Astrocyte of the cerebellum (primary cell): Measurements from ENCODE around the gene SUSD3.
A peak's percentile ranks its signal among the peaks of the same experiment; 100 is the strongest.

Source experiments
- DNase-seq: peaks from one replicate; pipeline ENCODE4 v3.0.0-alpha.2; 2011; ENCODE audit warnings: low read depth
- H3K4me3 ChIP-seq: 2 replicates; pipeline ENCODE4 v1.5.1; 2011; ENCODE audit warnings: mild to moderate bottlenecking, low read depth, low read length, moderate library complexity
- in situ Hi-C: cut with HindIII; loops from 2 replicates; pipeline ENCODE4 v1.10.0; 2017; ENCODE audit warnings: low sequenced_read_pairs
- TF ChIP-seq, protein P1 (sequence below): IDR thresholded peaks from 2 replicates; pipeline ENCODE4 v1.5.1; 2012; ENCODE audit warnings: low read length, low read depth, moderate library complexity, mild to moderate bottlenecking; ENCODE audit errors: missing control alignments

Gene SUSD3

DNA sequence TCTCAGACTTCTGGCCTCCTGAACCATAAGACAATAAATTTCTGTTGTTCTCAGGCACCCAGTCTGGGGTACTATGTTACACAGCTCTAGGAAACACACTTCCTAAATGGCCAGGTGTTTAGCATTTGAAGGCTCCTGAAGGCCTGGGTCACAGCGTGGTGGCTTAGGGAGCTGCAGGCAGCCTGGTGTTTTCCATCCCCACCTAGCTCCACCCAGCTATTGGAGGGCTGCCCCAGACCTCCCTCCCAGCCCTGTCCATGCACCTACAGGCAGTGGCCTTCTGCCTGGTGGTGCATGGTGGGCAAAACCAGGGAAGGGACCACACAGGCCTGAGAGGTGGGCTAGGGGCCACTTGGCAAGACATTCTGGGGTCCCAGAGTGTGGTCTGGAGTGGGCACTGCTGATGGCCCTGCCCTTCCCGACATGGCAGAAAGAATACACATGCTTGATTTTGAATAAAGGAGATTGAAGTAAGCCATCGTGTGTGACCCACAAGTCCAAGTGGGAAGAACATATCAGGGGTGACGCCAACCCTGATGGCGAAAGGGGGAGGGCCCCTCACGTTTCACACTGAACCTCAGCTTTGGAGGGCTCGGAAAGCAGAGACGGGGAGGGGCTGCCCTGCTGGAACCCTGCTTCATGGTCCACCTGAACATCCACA is 1.3 kb upstream of the SUSD3 start:
- no peak overlapping the region for H3K4me3 ChIP-seq
- no peak for DNase-seq
- in situ Hi-C loops: no loop called here
- TF ChIP-seq, protein P1, sequence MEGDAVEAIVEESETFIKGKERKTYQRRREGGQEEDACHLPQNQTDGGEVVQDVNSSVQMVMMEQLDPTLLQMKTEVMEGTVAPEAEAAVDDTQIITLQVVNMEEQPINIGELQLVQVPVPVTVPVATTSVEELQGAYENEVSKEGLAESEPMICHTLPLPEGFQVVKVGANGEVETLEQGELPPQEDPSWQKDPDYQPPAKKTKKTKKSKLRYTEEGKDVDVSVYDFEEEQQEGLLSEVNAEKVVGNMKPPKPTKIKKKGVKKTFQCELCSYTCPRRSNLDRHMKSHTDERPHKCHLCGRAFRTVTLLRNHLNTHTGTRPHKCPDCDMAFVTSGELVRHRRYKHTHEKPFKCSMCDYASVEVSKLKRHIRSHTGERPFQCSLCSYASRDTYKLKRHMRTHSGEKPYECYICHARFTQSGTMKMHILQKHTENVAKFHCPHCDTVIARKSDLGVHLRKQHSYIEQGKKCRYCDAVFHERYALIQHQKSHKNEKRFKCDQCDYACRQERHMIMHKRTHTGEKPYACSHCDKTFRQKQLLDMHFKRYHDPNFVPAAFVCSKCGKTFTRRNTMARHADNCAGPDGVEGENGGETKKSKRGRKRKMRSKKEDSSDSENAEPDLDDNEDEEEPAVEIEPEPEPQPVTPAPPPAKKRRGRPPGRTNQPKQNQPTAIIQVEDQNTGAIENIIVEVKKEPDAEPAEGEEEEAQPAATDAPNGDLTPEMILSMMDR: no peak

DNA sequence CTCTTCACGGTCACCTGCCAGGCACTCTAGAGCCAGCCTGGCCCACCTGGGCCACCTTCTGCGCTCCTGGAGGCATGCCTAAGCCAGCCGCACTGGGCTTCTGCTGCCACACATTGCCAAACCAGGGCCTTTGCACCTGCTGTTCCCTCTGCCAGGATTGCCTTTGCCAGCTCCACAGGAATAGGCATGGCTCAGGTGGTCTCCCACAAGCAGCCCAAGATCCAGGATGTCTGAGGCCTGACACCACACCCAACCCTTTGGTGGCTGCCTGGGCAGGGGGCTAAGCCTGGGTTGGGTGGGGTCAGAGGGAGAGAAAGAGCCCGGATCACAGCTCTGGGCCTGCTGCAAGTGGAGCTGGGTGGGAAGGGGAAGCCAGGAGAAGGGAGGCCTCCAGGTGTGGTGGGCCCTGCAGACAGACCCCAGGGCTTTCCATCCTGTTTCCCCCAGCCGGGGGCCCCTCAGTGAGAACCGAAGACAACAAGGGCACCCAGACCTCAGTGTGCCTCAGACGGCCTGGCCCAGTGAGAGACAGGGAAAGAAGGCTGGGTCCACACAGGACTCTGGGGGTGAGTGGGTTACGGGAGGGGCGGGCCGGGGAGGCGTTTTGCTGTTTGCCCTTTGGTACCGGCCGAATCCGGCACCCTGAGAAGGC is 672 bp upstream of the SUSD3 start:
- TF ChIP-seq, protein P1: no peak
- in situ Hi-C loops: no loop called here

DNA sequence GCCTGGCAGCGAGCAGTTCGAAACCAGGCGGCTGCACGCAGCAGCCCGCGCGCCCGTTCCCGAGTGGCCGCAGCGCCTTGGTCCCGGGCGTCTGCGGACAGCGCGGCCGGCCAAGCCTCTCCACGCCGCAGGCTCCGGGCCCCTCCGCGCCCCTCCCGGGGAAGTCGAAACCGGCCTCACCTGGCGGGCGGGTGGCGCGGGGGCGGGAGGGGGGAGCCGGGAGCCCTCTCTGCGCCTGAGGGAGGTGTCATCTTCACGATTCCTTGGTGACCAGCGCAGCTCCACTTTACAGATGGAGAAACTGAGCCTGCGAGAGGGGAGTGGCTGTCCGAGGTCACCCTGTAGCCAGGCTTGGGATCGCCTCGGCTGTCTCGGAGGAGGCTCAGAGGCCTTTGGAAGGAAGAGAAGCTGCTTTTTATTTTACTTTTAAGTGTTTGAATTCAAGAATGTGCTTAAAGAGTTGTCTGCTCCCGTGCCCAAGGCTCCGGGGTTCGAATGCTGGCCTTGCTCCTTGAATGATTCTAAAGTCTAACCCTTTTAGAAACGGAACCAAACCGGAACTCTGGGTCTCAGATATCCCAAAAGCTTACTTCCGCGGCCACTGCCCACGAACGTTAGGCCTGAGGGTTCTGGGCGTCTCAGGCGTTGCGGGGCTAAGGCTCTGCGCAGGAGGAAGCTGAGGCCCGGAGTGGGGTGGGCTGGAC is 662 bp downstream of the SUSD3 start:
- H3K4me3 ChIP-seq: peak overlapping the region; percentile 33
- in situ Hi-C loops: no loop called here
- DNase-seq: no peak
- TF ChIP-seq, protein P1: no peak

More for the DNA sequence above, 672 bp upstream of the SUSD3 start:
- DNase-seq: no peak
- H3K4me3 ChIP-seq: no peak overlapping the region

DNA sequence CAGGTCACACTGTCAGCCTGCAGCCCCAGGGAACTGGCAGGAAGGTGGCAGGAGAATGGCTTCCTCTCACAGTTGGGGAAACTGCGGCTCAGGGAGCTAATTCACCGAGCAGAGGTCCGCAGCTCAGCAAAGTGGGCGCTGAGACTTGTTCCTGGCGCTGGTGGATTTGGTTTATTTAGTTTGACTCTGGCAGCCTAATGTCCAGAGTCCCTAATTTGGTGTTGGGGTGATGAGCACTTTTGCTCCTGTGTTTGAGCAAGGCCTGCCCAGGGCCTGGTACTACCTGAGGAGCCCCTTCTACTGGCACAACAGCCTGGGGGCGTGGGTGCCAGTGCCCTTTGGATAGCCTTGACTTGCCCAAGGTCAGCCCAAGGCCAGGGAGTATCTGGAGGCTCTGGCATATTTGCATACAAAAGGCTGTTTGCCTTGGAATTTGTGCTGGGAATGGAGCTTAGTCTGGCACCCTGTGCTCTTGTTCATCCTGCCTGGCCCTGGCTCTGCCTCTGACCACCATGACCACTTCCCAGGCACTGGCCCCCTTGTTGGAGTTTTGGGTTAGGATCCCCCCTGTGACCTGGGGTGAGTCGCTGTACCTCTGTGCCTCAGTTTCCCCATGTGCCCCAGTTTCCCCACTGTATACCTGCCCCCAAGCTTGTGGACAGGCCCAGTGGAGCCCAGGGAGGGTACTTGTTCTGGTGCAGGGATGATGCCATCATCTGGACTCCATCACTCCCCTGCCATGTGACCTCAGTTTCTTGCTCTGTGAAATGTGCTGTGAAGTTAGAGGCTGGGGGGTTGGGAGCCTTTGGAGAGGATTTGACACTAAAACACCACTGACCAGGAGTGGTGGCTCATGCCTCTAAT is 1.4 kb downstream of the SUSD3 start:
- in situ Hi-C loops: no loop called here
- TF ChIP-seq, protein P1: no peak
- H3K4me3 ChIP-seq: no peak overlapping the region
- DNase-seq: no peak

DNA sequence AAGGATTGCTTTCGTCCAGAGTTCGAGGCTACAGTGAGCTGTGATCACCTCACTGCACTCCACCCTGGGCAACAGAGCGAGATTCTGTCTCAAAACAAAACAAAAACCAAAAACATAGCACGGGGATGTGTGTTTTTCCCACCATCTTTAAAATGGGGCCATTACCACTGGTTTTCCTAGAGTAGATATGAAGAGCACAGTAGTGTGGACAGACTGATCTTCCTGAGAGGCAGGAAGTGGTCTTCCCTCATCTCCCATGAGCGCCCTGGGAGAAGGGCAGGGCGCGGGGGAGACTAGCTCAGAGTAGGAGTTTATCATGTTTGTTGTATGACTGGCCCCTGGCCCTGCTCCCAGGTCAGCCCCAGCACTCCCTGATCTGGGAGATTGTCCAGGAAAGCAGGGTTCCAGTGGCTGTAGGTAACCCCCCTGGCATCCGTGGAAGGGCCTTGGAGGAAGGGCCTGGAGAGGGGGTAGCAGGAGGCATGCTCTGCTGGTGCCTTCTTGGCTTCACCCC is 2.3 kb downstream of the SUSD3 start:
- no peak overlapping the region for H3K4me3 ChIP-seq
- DNase-seq: no peak
- TF ChIP-seq, protein P1: no peak
- in situ Hi-C loops: no loop called here

DNA sequence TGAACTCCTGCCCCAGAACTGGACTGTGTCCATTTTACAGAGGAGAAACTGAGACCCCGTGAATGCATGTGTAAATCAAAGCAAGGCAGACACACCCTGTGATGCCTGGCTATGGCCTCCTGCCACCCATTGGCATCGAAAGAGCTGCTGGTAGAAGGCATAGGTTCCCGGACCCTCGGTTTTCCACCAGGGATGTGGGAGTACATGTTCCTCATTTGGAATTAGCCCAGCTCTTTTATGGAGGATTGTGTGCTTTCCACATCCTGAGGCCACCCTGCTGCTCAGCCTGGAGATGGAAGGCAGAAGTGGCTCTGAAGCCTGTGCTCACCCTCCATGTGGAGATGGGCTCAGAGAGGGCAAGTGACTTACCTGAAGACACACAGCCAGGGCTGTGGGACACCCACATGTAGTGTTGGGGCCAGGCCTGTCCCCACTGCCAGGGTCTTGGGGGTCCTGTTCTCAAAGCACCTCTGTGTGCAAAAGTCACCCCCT is 2.8 kb downstream of the SUSD3 start:
- TF ChIP-seq, protein P1: no peak
- in situ Hi-C loops: no loop called here
- no peak for DNase-seq
- no peak overlapping the region for H3K4me3 ChIP-seq
